HG03135 (cell line): Measurements from ENCODE around the gene ANKZF1.

Experiments used
- ATAC-seq: cut with Tn5 transposase; IDR thresholded peaks from one replicate; pipeline ENCODE4 v1.9.1; 2021; ENCODE audit warnings: mild to moderate bottlenecking, moderate library complexity; ENCODE audit not compliant: unreplicated experiment

Gene ANKZF1

DNA sequence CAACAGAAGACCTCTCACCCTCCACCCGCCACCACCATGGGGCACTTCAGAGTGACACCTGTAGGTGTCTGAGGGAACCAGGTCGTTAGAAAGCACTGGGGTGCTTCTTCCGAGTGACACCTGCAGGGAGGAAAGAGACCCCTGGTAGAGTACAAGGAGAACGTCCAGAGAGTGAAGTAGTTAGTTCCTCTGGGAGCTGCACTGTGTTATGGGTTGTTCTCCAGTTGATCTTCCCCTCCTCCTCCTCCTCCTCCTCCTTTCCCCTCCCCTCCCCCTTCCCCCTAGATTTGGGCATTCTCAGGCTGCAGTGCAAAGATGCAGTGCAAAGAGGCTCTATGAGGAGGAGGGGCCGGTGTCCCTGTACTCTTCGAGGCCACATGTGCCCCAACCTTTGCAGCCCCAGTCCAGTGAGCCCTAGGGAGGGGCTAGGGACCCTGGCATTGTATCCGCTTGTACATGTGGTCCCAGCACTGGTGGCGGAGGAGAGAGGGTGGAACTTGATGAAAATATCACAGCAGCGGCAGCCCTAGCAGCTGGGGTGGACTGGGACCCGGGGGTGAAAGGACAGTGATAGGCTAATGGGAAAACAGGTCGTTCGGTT lies 50.4 kb downstream of the ANKZF1 start:
- no peak for ATAC-seq

GRCh38 chr2:219280651-219281050 lies 51.0 kb downstream of the ANKZF1 start:
- ATAC-seq, result no peak

DNA sequence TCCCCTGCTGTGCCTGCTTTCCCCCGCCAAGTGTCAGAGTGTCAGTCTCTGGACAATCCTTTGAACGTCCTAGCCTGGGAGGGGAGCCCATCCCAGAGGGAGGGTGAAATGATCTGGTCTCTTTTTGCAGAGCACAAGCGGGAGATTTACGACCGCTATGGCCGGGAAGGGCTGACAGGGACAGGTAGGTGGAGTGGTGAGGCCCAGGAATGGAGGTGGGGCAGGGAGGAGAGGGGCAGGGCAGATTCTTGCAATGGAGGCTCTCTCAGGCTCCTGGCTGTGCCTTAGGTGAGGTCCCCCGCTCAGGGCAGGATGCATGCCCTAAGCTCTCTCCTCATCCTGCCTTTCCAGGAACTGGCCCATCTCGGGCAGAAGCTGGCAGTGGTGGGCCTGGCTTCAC lies 52.0 kb downstream of the ANKZF1 start:
- ATAC-seq, result no peak

DNA sequence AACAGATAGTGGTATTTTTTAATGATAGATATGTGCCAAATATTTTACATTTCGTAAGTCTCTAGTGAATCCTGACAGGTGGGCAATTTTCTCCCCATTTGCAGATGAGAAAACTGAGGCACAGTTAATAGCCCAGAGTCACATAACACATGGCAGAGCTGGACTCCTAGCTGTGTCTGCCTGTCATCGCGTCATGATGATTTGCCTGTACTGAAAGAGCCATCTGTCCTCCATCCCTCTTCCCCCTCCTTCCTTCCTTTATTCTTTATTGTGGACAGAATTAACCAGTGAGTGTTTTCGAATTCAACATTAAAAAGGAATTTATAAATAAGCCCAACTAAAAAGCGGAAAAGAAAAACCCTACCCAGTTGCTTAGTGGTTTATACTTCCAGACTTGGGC lies 52.8 kb downstream of the ANKZF1 start:
- ATAC-seq, result no peak

DNA sequence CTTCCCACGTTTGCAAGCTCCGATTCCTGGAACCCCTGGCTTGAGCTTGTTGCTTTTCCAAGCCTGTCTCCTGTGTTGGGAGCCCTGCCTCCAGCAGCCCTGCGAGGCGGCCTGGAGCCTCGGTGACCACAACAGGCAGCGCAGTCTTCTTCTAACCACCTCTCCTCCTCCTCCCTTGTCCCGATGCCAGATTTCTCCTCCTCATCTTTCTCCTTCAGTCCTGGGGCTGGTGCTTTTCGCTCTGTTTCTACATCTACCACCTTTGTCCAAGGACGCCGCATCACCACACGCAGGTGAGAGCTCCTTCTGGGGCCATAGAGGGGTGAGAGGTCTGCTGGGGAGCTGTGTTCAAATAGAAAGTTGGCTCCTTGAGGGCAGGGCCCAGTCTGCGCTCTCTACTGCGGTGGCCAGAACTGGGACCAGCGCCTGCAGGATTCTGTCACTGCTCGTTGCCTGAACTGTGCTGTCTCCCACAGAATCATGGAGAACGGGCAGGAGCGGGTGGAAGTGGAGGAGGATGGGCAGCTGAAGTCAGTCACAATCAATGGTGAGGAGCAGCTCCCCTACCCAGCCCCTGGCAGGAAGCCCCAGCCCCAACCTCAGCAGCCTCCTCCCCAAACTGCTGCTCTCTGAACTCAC lies 53.5 kb downstream of the ANKZF1 start:
- no peak for ATAC-seq

GRCh38 chr2:219284501-219285372 lies 55.1 kb downstream of the ANKZF1 start:
- ATAC-seq, result no peak

DNA sequence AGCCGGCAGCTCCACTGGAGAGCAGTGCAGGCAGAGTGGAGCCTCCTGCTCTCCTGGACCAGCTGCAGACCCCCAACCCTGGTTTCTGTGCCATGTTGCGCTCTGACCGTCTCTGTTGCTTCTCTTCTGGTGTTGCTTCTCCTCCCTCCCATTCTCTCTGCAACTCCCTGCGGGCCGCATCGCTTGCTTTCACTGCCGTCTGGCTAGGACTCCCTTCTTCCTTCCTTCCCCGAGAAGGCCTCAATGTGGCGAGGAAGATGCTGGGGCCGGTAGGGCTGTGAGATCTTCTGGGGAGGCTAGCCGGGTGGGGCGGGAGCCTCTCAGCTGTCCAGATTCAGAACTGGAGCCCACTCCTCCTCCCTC lies 55.7 kb downstream of the ANKZF1 start:
- no peak for ATAC-seq

DNA sequence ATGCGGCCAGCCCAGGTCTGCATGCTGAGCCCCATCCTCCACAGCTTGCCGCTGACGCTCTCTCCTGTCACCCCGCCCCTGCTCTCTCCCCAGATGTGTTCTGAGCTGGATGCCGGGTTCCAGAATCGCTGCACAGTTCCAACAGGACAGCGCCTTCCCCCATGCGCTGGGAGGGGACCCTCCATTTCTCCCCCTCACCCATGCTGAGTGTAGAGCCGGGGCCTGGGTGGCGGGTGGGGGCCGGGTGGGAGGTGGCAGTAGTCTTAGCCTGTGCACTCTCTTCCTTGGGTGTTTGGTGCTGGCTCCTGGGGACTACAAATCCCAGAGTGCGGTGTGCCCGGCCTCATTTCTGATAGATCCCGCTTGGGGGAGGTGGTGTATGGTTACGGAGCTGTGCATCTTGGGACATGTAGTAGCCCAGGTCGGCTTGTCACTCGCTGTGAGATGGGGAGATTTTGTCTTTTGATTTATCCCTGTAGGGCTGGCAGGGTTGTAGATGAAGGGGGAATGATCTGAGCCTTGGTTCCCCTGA lies 56.4 kb downstream of the ANKZF1 start:
- no peak for ATAC-seq
